ENCODE data around the gene KCTD1. TPM values are rescaled to one million over a fixed set of nuclear protein-coding genes. Genes with fewer than 3 reads are reported as not detected.

Gene KCTD1
- total and polyA plus RNA-seq, 2 donors from 2014 or later = 48.5 to 83.7 TPM

GRCh38 chr18:26409091-26409490, 139.3 kb downstream of the KCTD1 start:
- intact Hi-C loops (cut with DNase I) = no loop called here

DNA sequence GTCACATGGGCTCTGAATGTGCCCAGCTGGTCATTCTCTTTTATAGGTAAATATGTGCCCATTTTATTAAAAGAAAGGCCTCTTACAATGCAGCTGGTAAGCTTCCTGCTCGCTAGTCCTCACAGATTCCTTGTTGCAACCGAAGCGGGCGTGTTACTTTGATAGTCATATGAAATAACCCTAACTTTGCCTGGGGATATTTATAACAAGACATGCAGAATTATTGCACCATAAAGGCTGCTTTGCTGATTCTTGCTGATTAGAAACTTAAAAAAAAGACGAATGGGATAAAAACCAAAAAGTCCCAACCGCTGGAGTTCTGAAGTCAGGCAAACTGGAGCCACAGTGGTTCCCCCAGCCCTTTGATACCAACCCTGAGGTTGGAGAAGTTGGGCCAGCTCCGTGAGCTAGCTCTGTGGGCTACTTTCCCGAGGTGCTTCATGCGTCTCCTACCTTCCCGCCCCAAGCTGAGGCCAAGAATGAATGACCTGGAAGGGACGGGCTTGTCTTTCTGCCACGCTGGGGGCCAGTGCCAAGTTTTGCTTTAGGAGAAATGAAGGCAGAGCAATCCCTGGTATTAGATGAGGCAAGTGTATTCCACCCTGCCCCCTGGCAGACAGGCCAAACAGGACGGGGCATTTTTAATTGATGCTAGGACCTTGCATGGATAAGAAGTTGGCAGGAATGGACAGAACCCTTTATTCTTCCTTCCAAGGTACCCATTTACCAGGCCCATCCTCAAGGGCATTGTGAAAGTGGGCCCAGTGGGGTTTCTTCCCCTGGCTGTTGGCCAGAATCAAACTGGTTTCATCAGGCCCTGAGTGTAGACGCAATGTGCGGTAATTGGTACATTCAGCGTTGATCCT, 140.4 kb downstream of the KCTD1 start:
- no peak overlapping the region for H3K4me3 ChIP-seq (ENCODE audit: low read length in 3 of 3)
- H3K4me1 ChIP-seq (ENCODE audit: control insufficient read depth in 2 of 3, insufficient read depth in 2 of 3, low read depth in 1 of 3, low read length in 3 of 3) = no peaks in the 10 kb centered on the region
- no peak for DNase-seq
- no peaks in the 10 kb centered on the region for H3K9me3 ChIP-seq (ENCODE audit: control insufficient read depth in 2 of 3, insufficient read depth in 1 of 3, low read length in 3 of 3)
- no peak for FAIRE-seq
- no peak overlapping the region for H3K27ac ChIP-seq (ENCODE audit: low read depth in 2 of 2, low read length in 2 of 2)
- intact Hi-C loops (cut with DNase I) = no loop called here
- H3K27me3 ChIP-seq (ENCODE audit: control insufficient read depth, insufficient read depth, low read length) = no peaks in the 10 kb centered on the region
- no peaks in the 10 kb centered on the region for H3K36me3 ChIP-seq (ENCODE audit: control insufficient read depth in 2 of 3, insufficient read depth in 3 of 3, low read length in 3 of 3)
- TF ChIP-seq, protein P1, sequence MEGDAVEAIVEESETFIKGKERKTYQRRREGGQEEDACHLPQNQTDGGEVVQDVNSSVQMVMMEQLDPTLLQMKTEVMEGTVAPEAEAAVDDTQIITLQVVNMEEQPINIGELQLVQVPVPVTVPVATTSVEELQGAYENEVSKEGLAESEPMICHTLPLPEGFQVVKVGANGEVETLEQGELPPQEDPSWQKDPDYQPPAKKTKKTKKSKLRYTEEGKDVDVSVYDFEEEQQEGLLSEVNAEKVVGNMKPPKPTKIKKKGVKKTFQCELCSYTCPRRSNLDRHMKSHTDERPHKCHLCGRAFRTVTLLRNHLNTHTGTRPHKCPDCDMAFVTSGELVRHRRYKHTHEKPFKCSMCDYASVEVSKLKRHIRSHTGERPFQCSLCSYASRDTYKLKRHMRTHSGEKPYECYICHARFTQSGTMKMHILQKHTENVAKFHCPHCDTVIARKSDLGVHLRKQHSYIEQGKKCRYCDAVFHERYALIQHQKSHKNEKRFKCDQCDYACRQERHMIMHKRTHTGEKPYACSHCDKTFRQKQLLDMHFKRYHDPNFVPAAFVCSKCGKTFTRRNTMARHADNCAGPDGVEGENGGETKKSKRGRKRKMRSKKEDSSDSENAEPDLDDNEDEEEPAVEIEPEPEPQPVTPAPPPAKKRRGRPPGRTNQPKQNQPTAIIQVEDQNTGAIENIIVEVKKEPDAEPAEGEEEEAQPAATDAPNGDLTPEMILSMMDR (IDR thresholded peaks at IDR 0.05; ENCODE audit: borderline replicate concordance, extremely low read depth, insufficient read depth) = no peak
- H3K9ac ChIP-seq (ENCODE audit: low read length in 3 of 3) = no peak overlapping the region

More at GRCh38 chr18:26409091-26409490, 139.3 kb downstream of the KCTD1 start:
- no peaks in the 10 kb centered on the region for H3K4me1 ChIP-seq (ENCODE audit: control insufficient read depth in 2 of 3, insufficient read depth in 2 of 3, low read depth in 1 of 3, low read length in 3 of 3)
- TF ChIP-seq, protein P1 (IDR thresholded peaks at IDR 0.05; ENCODE audit: borderline replicate concordance, extremely low read depth, insufficient read depth) = no peak
- H3K27me3 ChIP-seq (ENCODE audit: control insufficient read depth, insufficient read depth, low read length) = no peaks in the 10 kb centered on the region
- H3K4me3 ChIP-seq (ENCODE audit: low read length in 3 of 3) = no peak overlapping the region
- FAIRE-seq (no peak), DNase-seq (no peak)
- H3K9ac ChIP-seq (ENCODE audit: low read length in 3 of 3) = no peak overlapping the region
- no peak overlapping the region for H3K27ac ChIP-seq (ENCODE audit: low read depth in 2 of 2, low read length in 2 of 2)
- H3K36me3 ChIP-seq (ENCODE audit: control insufficient read depth in 2 of 3, insufficient read depth in 3 of 3, low read length in 3 of 3) = no peaks in the 10 kb centered on the region
- H3K9me3 ChIP-seq (ENCODE audit: control insufficient read depth in 2 of 3, insufficient read depth in 1 of 3, low read length in 3 of 3) = no peaks in the 10 kb centered on the region

DNA sequence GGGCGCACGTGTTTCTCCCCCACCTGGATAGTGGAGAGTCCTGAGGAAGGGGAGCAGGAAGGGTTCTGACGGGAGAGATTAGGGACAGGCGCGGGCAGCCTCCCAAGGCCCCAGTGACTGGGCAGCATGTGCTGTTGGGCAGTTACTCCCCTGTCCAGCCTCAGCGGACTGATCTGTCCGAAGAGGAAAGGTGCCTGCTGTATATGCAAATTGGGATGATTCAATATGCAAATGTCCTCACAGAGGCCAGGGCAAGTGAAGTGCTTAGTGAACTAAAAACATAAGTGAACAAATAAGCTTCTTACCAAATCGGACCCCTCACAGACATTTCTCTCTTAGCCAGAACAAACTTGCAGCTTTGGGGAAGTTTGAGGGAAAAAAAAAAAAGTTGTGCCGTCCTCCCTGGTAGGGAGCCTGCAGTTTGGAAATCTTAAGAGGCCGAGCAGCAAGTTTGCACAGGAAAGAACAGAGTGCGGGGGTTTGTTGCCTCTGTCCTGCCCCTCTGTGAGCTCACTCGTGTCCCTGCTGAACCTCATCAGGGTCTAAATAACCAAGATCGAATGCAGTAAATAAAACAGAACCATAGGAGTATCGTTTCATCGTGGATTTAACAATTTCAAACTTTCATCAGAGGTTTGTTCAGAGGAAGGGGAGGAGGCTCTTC, 141.4 kb downstream of the KCTD1 start:
- Histone ChIP-seq H3K9ac (ENCODE audit: low read length in 3 of 3) (no peak overlapping the region), H3K27ac (ENCODE audit: low read depth in 2 of 2, low read length in 2 of 2) (no peak overlapping the region), H3K4me1 (ENCODE audit: control insufficient read depth in 2 of 3, insufficient read depth in 2 of 3, low read depth in 1 of 3, low read length in 3 of 3) (no peaks in the 10 kb centered on the region), H3K9me3 (ENCODE audit: control insufficient read depth in 2 of 3, insufficient read depth in 1 of 3, low read length in 3 of 3) (no peaks in the 10 kb centered on the region), H3K4me3 (ENCODE audit: low read length in 3 of 3) (no peak overlapping the region), H3K36me3 (ENCODE audit: control insufficient read depth in 2 of 3, insufficient read depth in 3 of 3, low read length in 3 of 3) (no peaks in the 10 kb centered on the region), H3K27me3 (ENCODE audit: control insufficient read depth, insufficient read depth, low read length) (no peaks in the 10 kb centered on the region)
- TF ChIP-seq, protein P1 (IDR thresholded peaks at IDR 0.05; ENCODE audit: borderline replicate concordance, extremely low read depth, insufficient read depth) = no peak
- FAIRE-seq (no peak), DNase-seq (no peak)
- intact Hi-C loops (cut with DNase I) = no loop called here

Measured in kidney (tissue), 14 donors.